Activated CD4-positive, alpha-beta T cell treated with anti-CD3 and anti-CD28 coated beads for 36 hours (primary cell): ENCODE measurements around the gene HES4. TPM values are rescaled to one million over a fixed set of nuclear protein-coding genes. Genes with fewer than 3 reads are reported as not detected.
"Not testable (repeated sequence)": the region's sequence is repeated elsewhere in the genome, so short reads cannot be mapped to it uniquely, and the experiment has no call there.

ENCODE experiments used
- ATAC-seq: fragments of 200-7000 bp; cut with Tn5 transposase; one replicate; pipeline ENCODE4 v1.10.0; 2021; ENCODE audit warnings: mild to moderate bottlenecking, moderate library complexity
- CTCF ChIA-PET: fragments of 350-600 bp; sonication (Branson Sonifier 250); formaldehyde crosslinking; loops from one replicate; lab custom pipeline; 2021; ENCODE audit warnings: antibody characterized with exemption; lab: Charles Lee
- POLR2A ChIA-PET: fragments of 350-600 bp; sonication (Branson Sonifier 250); formaldehyde crosslinking; loops from one replicate; lab custom pipeline; 2021; ENCODE audit warnings: antibody characterized with exemption, inconsistent platforms; lab: Charles Lee
- DNase-seq: peaks from one replicate; pipeline ENCODE4 v3.0.0-alpha.2; 2020
- H3K27ac Mint-ChIP-seq: one replicate; pipeline ENCODE4 v1.8.0; 2021; ENCODE audit warnings: mixed read lengths
- H3K27me3 Mint-ChIP-seq: one replicate; pipeline ENCODE4 v1.8.0; 2021; ENCODE audit warnings: mixed read lengths
- H3K36me3 Mint-ChIP-seq: one replicate; pipeline ENCODE4 v1.8.0; 2021; ENCODE audit warnings: low read depth, mixed read lengths
- H3K4me1 Mint-ChIP-seq: one replicate; pipeline ENCODE4 v1.8.0; 2021; ENCODE audit warnings: mixed read lengths
- H3K4me3 Mint-ChIP-seq: one replicate; pipeline ENCODE4 v1.8.0; 2021; ENCODE audit warnings: mild to moderate bottlenecking, moderate library complexity, mixed read lengths
- H3K9me3 Mint-ChIP-seq: one replicate; pipeline ENCODE4 v1.8.0; 2021; ENCODE audit warnings: low read depth, mixed read lengths
- intact Hi-C, 2 experiments: fragments of 100-400 bp; cut with DNase I in 1 of 2; cut with micrococcal nuclease in 1 of 2; formaldehyde crosslinking; loops; one replicate each; pipeline versions ENCODE4 v1.14.2 to v1.15.1; 2022 to 2024; cut with DNase I, micrococcal nuclease
- total RNA-seq, 2 experiments: library from RNA; stranded (reverse); gene quantifications; one replicate each; pipeline ENCODE4 v1.2.3, GENCODE V29; 2021

Gene HES4
- total RNA-seq, 2 experiments from 2014 or later, result 3.5 to 4.2 TPM

DNA sequence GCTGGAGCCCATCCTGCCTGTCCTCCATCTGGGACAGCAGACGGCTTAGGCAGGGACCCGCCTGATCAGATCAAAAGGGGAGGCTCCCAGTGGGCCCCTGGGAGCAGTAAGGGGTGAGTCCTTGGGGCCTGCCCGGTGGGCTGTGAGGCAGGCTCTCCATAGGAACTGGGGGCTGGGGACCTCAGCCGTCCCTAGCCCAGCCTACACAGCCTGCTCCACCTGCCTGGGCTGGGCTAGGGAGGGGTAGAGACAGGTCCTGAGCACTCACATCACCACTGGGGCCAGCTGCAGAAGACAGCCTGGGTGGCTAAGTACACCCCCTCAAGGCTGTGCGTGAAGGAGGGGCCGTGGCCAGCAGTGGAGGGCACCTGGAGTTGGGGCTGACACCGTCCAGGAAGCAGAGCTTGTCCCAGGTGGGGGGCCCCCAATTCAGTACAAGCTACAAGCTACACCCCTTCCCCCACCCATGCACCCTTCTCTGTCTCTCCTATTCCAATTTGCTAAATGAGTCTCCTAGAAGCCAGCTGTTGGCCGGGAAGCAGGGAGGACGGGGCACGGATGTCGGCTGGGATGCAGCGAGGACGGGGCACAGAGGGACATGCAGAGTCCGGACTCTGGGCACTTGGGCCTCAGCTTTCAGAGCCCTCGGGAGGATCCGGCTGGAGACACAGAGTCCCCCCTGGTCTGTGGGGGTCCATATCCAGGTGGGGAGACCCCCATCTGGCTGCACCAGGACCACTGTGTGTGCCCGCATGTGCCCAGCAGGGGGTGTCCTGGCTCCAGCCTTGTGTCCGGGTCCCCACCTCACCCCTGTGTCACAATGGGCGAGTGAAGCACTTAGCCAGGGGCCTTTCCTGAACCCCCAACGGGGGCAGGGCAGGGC is 15.1 kb upstream of the HES4 start:
- peak overlapping the region; percentile 80 for H3K27ac Mint-ChIP-seq
- ChIA-PET POLR2A (no interaction called here), CTCF (interaction anchor here (0.8 to 2.2 kb wide), 6 partner anchors 13 to 49 kb away, joined by 3 to 14 read pairs (median 4); no protein-coding TSS in a partner anchor)
- H3K4me3 Mint-ChIP-seq, result peak overlapping the region; percentile 74
- DNase-seq (no peak), ATAC-seq (no peak)
- no peaks in the 10 kb centered on the region for H3K27me3 Mint-ChIP-seq
- intact Hi-C loops, result loop anchor here in 1 of 2 experiments (5.0 kb wide), 1 partner anchor 33 kb away; the partner anchor contains the start of gene PERM1
- H3K9me3 Mint-ChIP-seq, result no peaks in the 10 kb centered on the region
- H3K4me1 Mint-ChIP-seq, result peaks cover 28% of the 10 kb centered on the region
- no peaks in the 10 kb centered on the region for H3K36me3 Mint-ChIP-seq

DNA sequence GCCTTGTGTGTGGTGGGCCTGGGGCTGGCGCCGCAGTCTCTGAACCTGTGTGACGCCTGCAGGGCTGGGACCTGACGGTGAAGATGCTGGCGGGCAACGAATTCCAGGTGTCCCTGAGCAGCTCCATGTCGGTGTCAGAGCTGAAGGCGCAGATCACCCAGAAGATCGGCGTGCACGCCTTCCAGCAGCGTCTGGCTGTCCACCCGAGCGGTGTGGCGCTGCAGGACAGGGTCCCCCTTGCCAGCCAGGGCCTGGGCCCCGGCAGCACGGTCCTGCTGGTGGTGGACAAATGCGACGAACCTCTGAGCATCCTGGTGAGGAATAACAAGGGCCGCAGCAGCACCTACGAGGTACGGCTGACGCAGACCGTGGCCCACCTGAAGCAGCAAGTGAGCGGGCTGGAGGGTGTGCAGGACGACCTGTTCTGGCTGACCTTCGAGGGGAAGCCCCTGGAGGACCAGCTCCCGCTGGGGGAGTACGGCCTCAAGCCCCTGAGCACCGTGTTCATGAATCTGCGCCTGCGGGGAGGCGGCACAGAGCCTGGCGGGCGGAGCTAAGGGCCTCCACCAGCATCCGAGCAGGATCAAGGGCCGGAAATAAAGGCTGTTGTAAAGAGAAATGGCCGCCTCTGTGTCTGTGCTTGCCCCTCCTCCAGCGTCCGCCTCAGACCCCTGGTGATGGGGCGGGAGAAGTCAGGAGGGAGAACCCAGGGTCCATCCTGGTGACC is 14.2 kb upstream of the HES4 start:
- intact Hi-C loops, result loop anchor here in 1 of 2 experiments (1.0 to 2.0 kb wide), 3 partner anchors 14 to 50 kb away; partner anchors contain the start of gene HES4
- no peaks in the 10 kb centered on the region for H3K9me3 Mint-ChIP-seq
- no peak for DNase-seq

DNA sequence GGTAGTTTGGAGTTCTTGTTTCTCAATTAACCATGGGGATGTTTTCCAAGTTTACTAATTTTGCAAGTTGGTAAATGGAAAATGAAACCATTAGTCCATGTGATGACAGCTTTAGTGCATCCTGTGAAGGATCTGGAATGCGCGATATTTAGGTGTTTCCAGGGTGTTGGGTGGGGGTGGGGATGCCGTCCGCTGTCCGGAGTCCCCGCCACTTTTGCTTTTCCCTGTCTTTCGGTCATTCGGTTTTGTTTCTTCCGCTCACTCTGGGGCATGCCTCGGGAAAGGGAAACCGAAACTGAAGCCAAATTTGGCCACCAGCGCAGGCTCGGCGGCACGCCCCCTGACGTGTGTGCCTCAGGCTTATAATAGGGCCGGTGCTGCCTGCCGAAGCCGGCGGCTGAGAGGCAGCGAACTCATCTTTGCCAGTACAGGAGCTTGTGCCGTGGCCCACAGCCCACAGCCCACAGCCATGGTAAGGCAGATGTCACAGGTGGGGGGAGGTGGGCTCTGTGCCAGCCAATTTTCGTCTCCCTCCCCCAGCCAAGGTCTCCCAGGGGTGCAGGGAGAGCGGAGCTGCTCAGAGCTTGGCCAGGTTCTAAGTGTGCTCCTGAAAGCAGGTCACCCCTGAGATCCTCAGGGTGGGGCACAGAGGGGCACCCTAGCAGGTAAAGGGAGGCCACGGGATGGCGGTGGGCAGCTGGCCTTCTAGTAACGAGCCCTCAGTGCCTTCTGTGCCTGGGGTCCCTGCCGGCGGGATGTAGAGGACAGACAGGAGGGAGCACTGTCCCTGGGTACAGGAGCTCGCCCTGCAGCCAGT is 13.4 kb upstream of the HES4 start, which contains the start of gene ISG15:
TSS of gene ISG15 (plus strand) at position 393 of the 817 bp plus-strand sequence. CDS start at position 470, 77 bp downstream.
- Mint-ChIP-seq H3K36me3 (no peaks in the 10 kb centered on the region), H3K27ac (peak within 1 kb of the TSS; percentile 80), H3K9me3 (no peaks in the 10 kb centered on the region), H3K4me3 (peak within 1 kb of the TSS; percentile 74), H3K4me1 (peaks cover 27% of the 10 kb centered on the region), H3K27me3 (peaks cover 2% of the 10 kb centered on the region)
- intact Hi-C loops, result loop anchor here in 1 of 2 experiments (1.0 to 2.0 kb wide), 3 partner anchors 13 to 51 kb away; partner anchors contain the start of gene HES4
- POLR2A ChIA-PET, result no interaction called here
- peak; percentile 93 for ATAC-seq
- peak; percentile 92 for DNase-seq
- CTCF ChIA-PET, result interaction anchor here (0.6 to 2.2 kb wide), 4 partner anchors 11 to 109 kb away, joined by 3 to 14 read pairs (median 4); partner anchors contain the start of gene PLEKHN1

More for the DNA sequence above, 14.2 kb upstream of the HES4 start:
- ChIA-PET POLR2A (no interaction called here), CTCF (interaction anchor here (0.6 to 2.2 kb wide), 6 partner anchors 12 to 108 kb away, joined by 3 to 14 read pairs (median 4); partner anchors contain the start of gene PLEKHN1)
- Mint-ChIP-seq H3K27me3 (peaks cover 1% of the 10 kb centered on the region), H3K27ac (peak overlapping the region; percentile 80), H3K4me3 (peak overlapping the region; percentile 74), H3K4me1 (peaks cover 28% of the 10 kb centered on the region), H3K36me3 (no peaks in the 10 kb centered on the region)
- ATAC-seq, result no peak

DNA sequence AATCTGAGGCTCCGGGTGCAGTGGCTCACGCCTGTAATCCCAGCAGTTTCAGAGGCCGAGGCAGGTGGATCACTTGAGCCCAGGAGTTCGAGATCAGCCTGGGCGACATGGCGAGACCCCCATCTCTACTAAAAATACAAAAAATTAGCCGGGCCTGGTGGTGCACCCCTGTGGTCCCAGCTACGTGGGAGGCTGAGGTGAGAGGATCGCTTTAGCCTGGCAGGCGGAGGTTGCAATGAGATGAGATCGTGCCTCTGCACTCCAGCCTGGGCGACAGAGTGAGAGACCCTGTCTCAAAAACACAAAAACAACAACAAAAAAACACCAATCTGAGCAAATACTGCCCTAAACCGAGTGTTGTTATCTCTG is 12.8 kb upstream of the HES4 start:
- intact Hi-C loops, result loop anchor here in 1 of 2 experiments (1.0 to 2.0 kb wide), 3 partner anchors 12 to 52 kb away; partner anchors contain the start of gene HES4
- H3K27me3 Mint-ChIP-seq, H3K36me3 Mint-ChIP-seq, POLR2A ChIA-PET, H3K9me3 Mint-ChIP-seq, DNase-seq, ATAC-seq: not testable (repeated sequence)
- Mint-ChIP-seq H3K4me1 (peaks cover 27% of the 10 kb centered on the region), H3K4me3 (peak overlapping the region; percentile 74), H3K27ac (peak overlapping the region; percentile 80)
- CTCF ChIA-PET, result interaction anchor here (2.2 kb wide), 1 partner anchor 10 kb away, joined by 14 read pairs; no protein-coding TSS in a partner anchor

DNA sequence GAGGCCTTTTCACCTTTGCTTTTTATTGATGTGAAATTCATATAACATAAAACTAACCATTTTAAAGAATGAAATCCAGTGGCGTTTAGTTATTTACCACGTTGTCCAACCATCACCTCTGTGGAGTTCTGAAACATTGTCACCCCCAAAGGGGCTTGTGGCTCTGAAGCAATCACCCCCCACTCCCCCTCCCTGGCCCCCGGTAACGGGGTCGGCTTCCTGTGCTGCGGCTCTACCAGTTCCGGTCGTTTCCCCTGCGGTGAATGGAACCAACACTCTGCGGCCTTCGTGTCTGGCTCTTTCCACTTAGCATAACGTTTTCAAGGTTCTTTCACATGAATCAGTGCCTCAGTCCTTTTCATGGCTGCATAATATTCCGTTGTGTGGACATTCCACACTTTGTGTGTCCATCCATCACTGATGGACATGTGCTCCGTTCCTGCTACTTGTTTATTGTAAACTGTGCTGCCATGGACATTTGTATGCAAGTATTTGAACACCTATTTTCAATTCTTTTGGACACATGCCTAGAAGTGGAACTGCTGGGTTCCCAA is 11.6 kb upstream of the HES4 start:
- H3K27me3 Mint-ChIP-seq, result peaks cover 2% of the 10 kb centered on the region
- CTCF ChIA-PET, result interaction anchor here (0.9 to 1.5 kb wide), 2 partner anchors 9 to 27 kb away, joined by 3 read pairs; no protein-coding TSS in a partner anchor

DNA sequence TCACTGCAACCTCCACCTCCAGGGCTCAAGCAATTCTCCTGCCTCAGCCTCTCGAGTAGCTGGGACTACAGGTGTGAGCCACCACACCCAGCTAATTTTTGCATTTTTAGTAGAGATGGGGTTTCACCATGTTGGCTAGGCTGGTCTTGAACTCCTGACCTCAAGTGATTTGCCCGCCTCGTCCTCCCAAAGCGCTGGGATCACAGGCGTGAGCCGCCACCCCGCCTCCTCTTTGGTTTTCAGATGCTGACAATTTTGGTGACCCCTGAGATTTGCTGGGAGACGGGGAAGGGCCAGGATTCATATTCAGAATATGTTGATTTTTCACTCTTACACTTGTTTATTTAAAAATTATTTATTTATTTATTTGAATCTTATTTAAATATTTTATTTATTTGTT is 10.2 kb upstream of the HES4 start:
- CTCF ChIA-PET, result interaction anchor here (1.5 kb wide), 1 partner anchor 26 kb away, joined by 3 read pairs; no protein-coding TSS in a partner anchor
- ATAC-seq, result not testable (repeated sequence)

More for the DNA sequence above, 11.6 kb upstream of the HES4 start:
- Mint-ChIP-seq H3K4me3 (no peak overlapping the region), H3K9me3 (no peaks in the 10 kb centered on the region), H3K36me3 (no peaks in the 10 kb centered on the region), H3K27ac (no peak overlapping the region), H3K4me1 (peaks cover 21% of the 10 kb centered on the region)
- DNase-seq, result no peak
- POLR2A ChIA-PET, result no interaction called here
- no peak for ATAC-seq
- intact Hi-C loops, result no loop called here

DNA sequence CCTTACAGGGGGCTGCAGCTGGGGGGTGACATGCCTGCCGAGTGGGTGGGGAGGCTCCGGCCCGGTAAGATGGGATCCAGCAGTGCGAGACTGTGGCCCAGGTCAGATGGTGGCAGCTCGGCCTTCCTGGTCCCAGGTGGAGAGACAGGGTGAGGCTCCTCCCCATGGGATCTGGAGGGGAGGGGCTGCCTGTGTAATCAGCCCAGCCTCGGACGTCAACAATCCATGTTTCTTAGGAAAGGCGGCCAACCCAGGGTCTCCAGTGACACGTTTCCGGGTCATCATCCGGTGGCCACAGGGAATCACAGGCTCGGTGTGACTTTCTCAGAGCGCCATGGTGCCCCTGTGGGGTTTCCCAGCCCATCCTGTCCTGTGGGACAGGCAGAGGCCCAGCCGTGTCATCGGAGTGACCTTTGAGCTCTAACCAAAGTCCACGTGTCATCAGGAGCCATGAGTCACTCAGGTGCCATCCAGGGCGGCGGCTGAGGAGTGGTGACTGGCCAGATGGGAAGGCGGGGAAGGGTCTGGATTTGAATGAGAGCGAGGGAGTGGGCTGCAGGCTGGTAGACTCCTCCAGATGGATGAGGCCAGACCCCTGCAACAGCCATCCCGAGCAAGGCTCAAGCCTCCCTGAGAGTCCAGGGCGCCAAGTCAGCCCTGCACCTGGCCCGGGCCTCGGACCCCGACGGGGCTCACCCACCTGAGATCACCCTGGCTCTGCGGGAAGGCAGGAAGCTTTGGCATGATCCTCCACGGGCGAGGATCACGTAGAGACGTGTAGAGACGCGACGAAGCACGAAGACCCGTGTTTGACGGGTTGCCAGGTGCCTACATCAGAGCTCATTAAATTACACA is 6.6 kb upstream of the HES4 start:
- CTCF ChIA-PET, result interaction anchor here (0.6 to 1.3 kb wide), 4 partner anchors 13 to 94 kb away, joined by 3 to 5 read pairs (median 4); no protein-coding TSS in a partner anchor
- POLR2A ChIA-PET, result no interaction called here
- Mint-ChIP-seq H3K4me1 (peaks cover 12% of the 10 kb centered on the region), H3K9me3 (no peaks in the 10 kb centered on the region), H3K27me3 (peaks cover 19% of the 10 kb centered on the region), H3K4me3 (no peak overlapping the region), H3K36me3 (no peaks in the 10 kb centered on the region), H3K27ac (no peak overlapping the region)
- DNase-seq (no peak), ATAC-seq (no peak)
- intact Hi-C loops, result no loop called here

More for the DNA sequence above, 10.2 kb upstream of the HES4 start:
- DNase-seq, H3K9me3 Mint-ChIP-seq, H3K27me3 Mint-ChIP-seq, H3K36me3 Mint-ChIP-seq, POLR2A ChIA-PET, intact Hi-C loops, H3K4me3 Mint-ChIP-seq, H3K27ac Mint-ChIP-seq: not testable (repeated sequence)
- peaks cover 24% of the 10 kb centered on the region for H3K4me1 Mint-ChIP-seq

DNA sequence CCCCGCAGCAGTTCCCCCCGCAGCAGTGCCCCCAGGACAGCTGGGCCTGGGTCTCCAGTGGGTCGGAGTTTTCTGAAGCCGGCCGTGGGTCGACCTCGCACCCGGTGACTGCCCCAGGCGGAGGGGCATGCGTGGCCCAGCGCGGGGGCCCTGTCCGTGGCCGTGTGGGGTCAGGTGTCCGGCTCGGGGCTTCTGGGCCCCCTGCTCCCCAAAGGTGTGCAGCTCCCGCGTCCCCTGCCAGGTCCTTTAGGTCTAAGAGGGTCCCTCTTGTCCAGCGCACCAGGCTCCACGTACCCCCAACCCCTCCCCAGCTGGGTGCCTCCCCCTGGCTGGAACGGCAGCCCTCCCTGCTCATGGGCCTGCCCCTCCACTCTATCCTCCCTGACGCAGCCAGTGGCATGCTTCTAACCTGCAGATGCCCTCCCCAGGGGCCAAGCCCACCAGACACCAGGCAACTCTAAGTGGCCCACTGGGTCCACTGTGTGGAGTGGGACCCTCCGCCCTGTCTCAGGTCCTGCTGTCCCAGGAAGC is 5.9 kb upstream of the HES4 start:
- intact Hi-C loops, result no loop called here
- POLR2A ChIA-PET, result no interaction called here
- no peak overlapping the region for H3K27ac Mint-ChIP-seq
- DNase-seq, result no peak
- peaks cover 12% of the 10 kb centered on the region for H3K4me1 Mint-ChIP-seq
- H3K27me3 Mint-ChIP-seq, result peaks cover 19% of the 10 kb centered on the region
- ATAC-seq, result no peak
- no peaks in the 10 kb centered on the region for H3K9me3 Mint-ChIP-seq
- no peak overlapping the region for H3K4me3 Mint-ChIP-seq
- CTCF ChIA-PET, result interaction anchor here (0.9 to 1.3 kb wide), 3 partner anchors 13 to 42 kb away, joined by 4 to 5 read pairs (median 4); no protein-coding TSS in a partner anchor
- no peaks in the 10 kb centered on the region for H3K36me3 Mint-ChIP-seq
